NB4 (cell line): ENCODE data around the gene AP3B1.

ENCODE experiments used
- POLR2A ChIP-seq: IDR thresholded peaks from 2 replicates; pipeline ENCODE4 v1.6.1; 2011; ENCODE audit warnings: mild to moderate bottlenecking; ENCODE audit not compliant: insufficient read length; ENCODE audit errors: extremely low read depth
- TF ChIP-seq, protein P1 (sequence below): IDR thresholded peaks from one replicate; pipeline ENCODE4 v1.5.1; 2012; ENCODE audit warnings: low read depth, low read length
- TF ChIP-seq, protein P2 (sequence below): IDR thresholded peaks from 2 replicates; pipeline ENCODE4 v1.6.1; 2011; ENCODE audit warnings: low read depth, low read length

DNA sequence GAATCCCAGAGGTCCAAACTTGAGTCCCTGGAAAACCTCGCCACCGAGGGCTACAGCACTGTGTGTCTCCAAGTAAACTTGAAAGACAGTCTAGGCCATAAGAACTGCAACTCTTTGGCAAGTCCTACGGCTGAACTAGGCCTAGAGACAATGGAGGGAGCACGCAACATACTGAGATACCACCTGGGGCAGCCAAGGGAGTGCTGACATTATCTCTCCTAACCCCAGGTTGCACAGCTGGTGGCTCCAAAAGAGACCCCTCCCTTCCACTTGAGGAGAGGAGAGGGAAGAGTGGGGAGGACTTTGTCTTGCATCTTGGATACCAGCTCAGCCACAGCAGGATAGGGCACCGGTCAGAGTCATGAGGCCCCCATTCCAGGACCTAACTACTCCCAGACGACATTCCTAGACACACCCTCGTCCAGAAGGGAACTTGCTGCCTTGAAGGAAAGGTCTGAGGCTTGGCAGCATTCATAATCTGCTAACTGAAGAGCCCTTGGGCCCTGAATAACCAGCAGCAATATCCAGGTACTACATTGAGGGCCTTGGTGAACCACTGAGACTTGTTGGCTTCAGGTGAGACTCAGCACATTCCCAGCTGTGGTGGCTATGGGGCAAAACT is 42.7 kb downstream of the AP3B1 start:
- TF ChIP-seq, protein P1, sequence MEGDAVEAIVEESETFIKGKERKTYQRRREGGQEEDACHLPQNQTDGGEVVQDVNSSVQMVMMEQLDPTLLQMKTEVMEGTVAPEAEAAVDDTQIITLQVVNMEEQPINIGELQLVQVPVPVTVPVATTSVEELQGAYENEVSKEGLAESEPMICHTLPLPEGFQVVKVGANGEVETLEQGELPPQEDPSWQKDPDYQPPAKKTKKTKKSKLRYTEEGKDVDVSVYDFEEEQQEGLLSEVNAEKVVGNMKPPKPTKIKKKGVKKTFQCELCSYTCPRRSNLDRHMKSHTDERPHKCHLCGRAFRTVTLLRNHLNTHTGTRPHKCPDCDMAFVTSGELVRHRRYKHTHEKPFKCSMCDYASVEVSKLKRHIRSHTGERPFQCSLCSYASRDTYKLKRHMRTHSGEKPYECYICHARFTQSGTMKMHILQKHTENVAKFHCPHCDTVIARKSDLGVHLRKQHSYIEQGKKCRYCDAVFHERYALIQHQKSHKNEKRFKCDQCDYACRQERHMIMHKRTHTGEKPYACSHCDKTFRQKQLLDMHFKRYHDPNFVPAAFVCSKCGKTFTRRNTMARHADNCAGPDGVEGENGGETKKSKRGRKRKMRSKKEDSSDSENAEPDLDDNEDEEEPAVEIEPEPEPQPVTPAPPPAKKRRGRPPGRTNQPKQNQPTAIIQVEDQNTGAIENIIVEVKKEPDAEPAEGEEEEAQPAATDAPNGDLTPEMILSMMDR, result no peak
- no peak for TF ChIP-seq POLR2A
- TF ChIP-seq, protein P2, sequence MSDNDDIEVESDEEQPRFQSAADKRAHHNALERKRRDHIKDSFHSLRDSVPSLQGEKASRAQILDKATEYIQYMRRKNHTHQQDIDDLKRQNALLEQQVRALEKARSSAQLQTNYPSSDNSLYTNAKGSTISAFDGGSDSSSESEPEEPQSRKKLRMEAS, result no peak
